Measurements from ENCODE around the gene TIPIN. TPM values are rescaled to one million over a fixed set of nuclear protein-coding genes. Genes with fewer than 3 reads are reported as not detected.

TIPIN gene
- total and polyA plus RNA-seq, 12 donors: 2.4 to 5.4 (median 3.4) TPM

DNA sequence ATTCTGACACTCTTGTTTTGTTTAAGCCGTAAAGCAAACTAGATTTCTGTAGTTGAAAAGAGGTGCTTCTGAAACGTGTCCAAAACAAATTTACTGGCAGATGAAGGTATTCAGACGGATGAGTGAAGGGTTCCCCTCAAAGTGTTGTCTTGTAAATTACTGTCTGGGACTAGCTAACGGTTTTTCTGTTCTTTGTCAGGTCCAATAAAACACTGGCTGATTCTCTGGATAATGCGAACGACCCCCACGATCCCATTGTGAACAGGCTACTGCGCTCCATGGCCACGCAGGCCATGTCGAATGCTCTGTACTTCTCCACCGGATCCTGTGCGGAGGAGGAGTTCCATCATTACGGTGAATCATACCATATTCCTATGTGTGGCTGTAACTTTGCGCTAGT lies 27.7 kb downstream of the TIPIN start:
- Histone ChIP-seq H3K9me3 (no peaks in the 10 kb centered on the region), H3K4me3 (no peak overlapping the region), H3K36me3 (peaks cover 0 to 100% (median 73%) of the 10 kb centered on the region in 9 donors), H3K27me3 (no peaks in the 10 kb centered on the region), H3K27ac (no peak overlapping the region), H3K4me1 (no peaks in the 10 kb centered on the region)
- no peak for ATAC-seq
- no peak for DNase-seq
- WGBS, 2 donors: 93 to 95% methylated on average over 14 of the region's 14 CpGs
- intact Hi-C loops (cut with DNase I): no loop called here
- TF ChIP-seq, protein P1, sequence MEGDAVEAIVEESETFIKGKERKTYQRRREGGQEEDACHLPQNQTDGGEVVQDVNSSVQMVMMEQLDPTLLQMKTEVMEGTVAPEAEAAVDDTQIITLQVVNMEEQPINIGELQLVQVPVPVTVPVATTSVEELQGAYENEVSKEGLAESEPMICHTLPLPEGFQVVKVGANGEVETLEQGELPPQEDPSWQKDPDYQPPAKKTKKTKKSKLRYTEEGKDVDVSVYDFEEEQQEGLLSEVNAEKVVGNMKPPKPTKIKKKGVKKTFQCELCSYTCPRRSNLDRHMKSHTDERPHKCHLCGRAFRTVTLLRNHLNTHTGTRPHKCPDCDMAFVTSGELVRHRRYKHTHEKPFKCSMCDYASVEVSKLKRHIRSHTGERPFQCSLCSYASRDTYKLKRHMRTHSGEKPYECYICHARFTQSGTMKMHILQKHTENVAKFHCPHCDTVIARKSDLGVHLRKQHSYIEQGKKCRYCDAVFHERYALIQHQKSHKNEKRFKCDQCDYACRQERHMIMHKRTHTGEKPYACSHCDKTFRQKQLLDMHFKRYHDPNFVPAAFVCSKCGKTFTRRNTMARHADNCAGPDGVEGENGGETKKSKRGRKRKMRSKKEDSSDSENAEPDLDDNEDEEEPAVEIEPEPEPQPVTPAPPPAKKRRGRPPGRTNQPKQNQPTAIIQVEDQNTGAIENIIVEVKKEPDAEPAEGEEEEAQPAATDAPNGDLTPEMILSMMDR (IDR thresholded peaks at IDR 0.05): no peak

DNA sequence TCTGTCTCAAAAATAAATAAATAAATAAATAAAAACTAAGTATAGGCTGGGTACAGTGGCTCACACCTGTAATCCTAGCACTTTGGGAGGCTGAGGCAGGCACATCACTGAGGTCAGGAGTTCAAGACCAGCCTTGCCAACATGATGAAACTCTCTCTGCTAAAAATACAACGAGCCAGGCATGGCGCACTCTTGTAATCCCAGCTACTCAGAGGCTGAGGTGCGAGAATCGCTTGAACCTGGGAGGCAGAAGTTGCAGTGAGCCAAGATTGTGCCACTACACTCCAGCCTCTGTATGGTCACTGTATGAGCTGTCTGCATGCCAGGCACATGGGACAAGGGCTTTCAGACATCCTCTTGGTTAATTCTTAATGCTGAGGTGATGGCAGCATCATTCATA lies 28.7 kb downstream of the TIPIN start:
- 74 to 80% methylated on average over 4 of the region's 4 CpGs for WGBS, 2 donors
- Histone ChIP-seq H3K27ac (no peak overlapping the region), H3K4me3 (no peak overlapping the region), H3K9me3 (no peaks in the 10 kb centered on the region), H3K27me3 (no peaks in the 10 kb centered on the region), H3K36me3 (peaks cover 0 to 100% (median 68%) of the 10 kb centered on the region in 9 donors), H3K4me1 (no peaks in the 10 kb centered on the region)
- intact Hi-C loops (cut with DNase I): no loop called here
- TF ChIP-seq, protein P1 (IDR thresholded peaks at IDR 0.05): no peak
- DNase-seq (no peak), ATAC-seq (no peak)

DNA sequence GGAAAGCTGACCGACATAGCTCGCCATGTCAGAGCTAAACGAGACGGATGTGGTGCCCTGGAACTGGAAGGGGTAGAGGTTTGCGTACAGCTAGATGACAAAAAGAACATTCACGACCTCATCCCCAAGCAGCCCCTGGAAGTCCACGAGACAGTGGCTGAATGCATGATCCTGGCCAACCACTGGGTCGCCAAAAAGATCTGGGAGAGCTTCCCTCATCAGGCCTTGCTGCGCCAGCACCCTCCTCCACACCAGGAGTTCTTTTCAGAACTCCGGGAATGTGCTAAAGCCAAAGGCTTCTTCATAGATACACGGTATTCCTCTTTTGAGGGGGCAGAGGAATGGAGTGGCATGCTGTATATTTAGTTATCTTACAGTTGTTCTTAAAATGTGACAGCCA lies 30.4 kb downstream of the TIPIN start:
- Histone ChIP-seq H3K4me1 (no peaks in the 10 kb centered on the region), H3K9me3 (no peaks in the 10 kb centered on the region), H3K4me3 (no peak overlapping the region), H3K27ac (no peak overlapping the region), H3K27me3 (no peaks in the 10 kb centered on the region), H3K36me3 (peaks cover 0 to 100% (median 61%) of the 10 kb centered on the region in 9 donors)
- 92 to 94% methylated on average over 11 of the region's 11 CpGs for WGBS, 2 donors
- intact Hi-C loops (cut with DNase I): no loop called here
- TF ChIP-seq, protein P1 (IDR thresholded peaks at IDR 0.05): no peak
- ATAC-seq: no peak
- no peak for DNase-seq

DNA sequence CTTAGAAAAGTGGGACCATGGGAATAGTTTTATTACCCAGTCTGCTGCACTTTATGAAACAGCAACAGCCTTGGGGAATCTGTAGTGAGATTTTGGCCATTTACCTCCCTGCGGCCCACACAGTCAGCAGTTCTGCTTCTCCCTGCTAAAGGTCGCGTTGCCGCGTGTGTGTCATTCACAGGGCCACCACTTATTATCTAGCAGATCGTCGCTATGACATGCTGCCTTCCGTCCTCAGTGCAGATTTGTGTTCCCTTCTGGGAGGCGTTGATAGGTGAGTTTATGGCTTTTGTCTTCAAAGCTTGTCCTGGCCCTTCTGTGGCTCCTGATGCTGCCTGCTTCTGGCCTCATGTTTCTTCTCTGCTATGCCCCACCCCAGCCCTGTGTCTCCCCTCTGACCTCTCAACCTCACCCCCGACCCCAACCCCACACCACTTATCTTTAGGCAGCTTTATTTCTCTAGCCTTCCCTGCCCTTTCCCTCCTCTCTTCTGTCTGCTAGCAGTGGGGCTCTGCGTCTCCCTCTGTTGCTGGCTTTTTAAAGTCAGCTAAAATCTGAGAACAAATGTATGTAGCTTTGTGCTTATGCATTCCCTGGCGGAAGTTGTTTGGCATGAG lies 33.1 kb downstream of the TIPIN start:
- WGBS, 2 donors: 73 to 80% methylated on average over 12 of the region's 12 CpGs

More for the DNA sequence above, 33.1 kb downstream of the TIPIN start:
- intact Hi-C loops (cut with DNase I): no loop called here
- Histone ChIP-seq H3K27ac (no peak overlapping the region), H3K4me1 (no peaks in the 10 kb centered on the region), H3K27me3 (no peaks in the 10 kb centered on the region), H3K9me3 (no peaks in the 10 kb centered on the region), H3K4me3 (no peak overlapping the region), H3K36me3 (peaks cover 0 to 100% (median 63%) of the 10 kb centered on the region in 9 donors)
- DNase-seq (no peak), ATAC-seq (no peak)
- TF ChIP-seq, protein P1 (IDR thresholded peaks at IDR 0.05): no peak
